Psoas muscle (tissue), 8 donors: Measurements from ENCODE around the gene HPRT1. TPM values are rescaled to one million over a fixed set of nuclear protein-coding genes. Genes with fewer than 3 reads are reported as not detected.

ENCODE experiments used
- ATAC-seq, 4 donors: fragments of 200-7000 bp; cut with Tn5 transposase; one replicate each; pipeline ENCODE4 v1.9.1; 2020; ENCODE audit warnings: moderate library complexity in 3 of 4, mild to moderate bottlenecking in 2 of 4
- DNase-seq, 2 donors: peaks; one replicate each; pipeline ENCODE4 v3.0.0-alpha.2; 2020
- H3K27ac ChIP-seq: fragments of 200-600 bp; one replicate; pipeline ENCODE4 v1.8.0; 2022
- H3K27me3 ChIP-seq, 3 donors: fragments of 200-600 bp in 1 of 3; one replicate each; pipeline versions ENCODE4 v1.6.1 to v1.8.0; 2013 to 2022; ENCODE audit warnings: low read length in 2 of 3, mild to moderate bottlenecking in 2 of 3, moderate library complexity in 1 of 3; ENCODE audit not compliant: insufficient read depth in 3 of 3
- H3K36me3 ChIP-seq, 2 donors: fragments of 200-600 bp in 1 of 2; one replicate each; pipeline versions ENCODE4 v1.6.1 to v1.8.0; 2013 to 2022; ENCODE audit warnings: low read depth in 1 of 2, mild to moderate bottlenecking in 1 of 2, moderate library complexity in 1 of 2; ENCODE audit not compliant: insufficient read depth in 1 of 2
- H3K4me1 ChIP-seq: fragments of 200-600 bp; one replicate; pipeline ENCODE4 v1.8.0; 2022
- H3K4me3 ChIP-seq: fragments of 200-600 bp; one replicate; pipeline ENCODE4 v1.8.0; 2022; ENCODE audit warnings: mild to moderate bottlenecking
- H3K9me3 ChIP-seq: fragments of 200-600 bp; one replicate; pipeline ENCODE4 v1.8.0; 2022
- CTCF ChIP-seq: fragments of 200-600 bp; IDR thresholded peaks from one replicate; pipeline ENCODE4 v1.8.0; 2022; ENCODE audit warnings: antibody characterized with exemption
- whole genome bisulfite sequencing, 3 donors: extraction: QIAGEN DNeasy Blood & Tissue Kit; methylation state at CpG; one replicate each; pipeline versions ENCODE4 v1.1.6 to v1.1.7; 2013; 5-methylcytosine and 5-hydroxymethylcytosine counted together
- intact Hi-C, 2 donors: fragments of 100-400 bp; cut with DNase I; formaldehyde crosslinking; loops; one replicate each; pipeline versions ENCODE4 v1.11.0 to v1.14.2; 2022
- polyA plus RNA-seq, 3 donors: library from polyadenylated mRNA; stranded (reverse); fragments of 200-250 nt; gene quantifications; one replicate each; pipeline ENCODE4 v1.2.3, GENCODE V29; 2013
- total RNA-seq, 4 donors: library from RNA; stranded (reverse); fragmentation: NEBNext Ultra II Directional in 2 of 4; extraction: Animal tissue kit (Norgen Biotek cat#: 25700) in 2 of 4; gene quantifications; one replicate each; pipeline versions ENCODE4 v1.2.1 to v1.2.4, GENCODE V29; 2021 to 2023
- donor health status: healthy with polysubstance abuse.
- donor health status: DM: no; HTN: no; CAD: no; lungs with moderate emphysema.
- donor health status: Bipolar disorder and iron deficiency.
- donor health status: healthy.
- donor health status: DM: yes; HTN: yes; CAD: no.
- donor health status: DM: no; HTN: no; CAD: no.
- donor health status: DM: no; HTN: no; CAD: no.
- donor health status: DM: yes; HTN: yes; CAD: no.

The HPRT1 gene
- total and polyA plus RNA-seq, 7 donors, result 7.9 to 30.0 (median 15.9) TPM

DNA sequence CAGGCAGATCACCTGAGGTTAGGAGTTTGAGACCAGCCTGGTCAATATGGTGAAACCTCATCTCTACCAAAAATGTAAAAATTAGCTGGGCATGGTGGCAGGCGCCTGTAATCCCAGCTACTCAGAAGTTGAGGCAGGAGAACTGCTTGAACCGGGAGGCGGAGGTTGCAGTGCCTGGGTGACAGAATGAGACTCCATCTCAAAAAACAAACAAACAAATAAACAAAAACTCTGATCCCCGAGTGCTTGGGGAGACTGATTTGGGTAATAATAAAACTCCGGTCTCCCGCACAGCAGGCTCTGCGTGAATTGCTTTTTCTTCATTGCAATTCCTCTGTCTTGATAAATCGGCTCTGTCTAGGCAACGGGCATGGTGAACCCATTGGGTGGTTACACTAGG lies 73.4 kb downstream of the HPRT1 start:
- Histone ChIP-seq H3K27ac (no peak overlapping the region), H3K4me1 (no peaks in the 10 kb centered on the region), H3K9me3 (no peaks in the 10 kb centered on the region), H3K4me3 (no peak overlapping the region), H3K36me3 (no peaks in the 10 kb centered on the region), H3K27me3 (peaks cover 0 to 9% (median 2%) of the 10 kb centered on the region in 3 donors)
- WGBS, 3 donors, result 63 to 83% (median 80%) methylated on average over 9 of the region's 9 CpGs
- DNase-seq (no peak), ATAC-seq (no peak)
- intact Hi-C loops, result no loop called here
- TF ChIP-seq CTCF, result no peak

GRCh38 chrX:134533952-134534351 lies 74.0 kb downstream of the HPRT1 start:
- intact Hi-C loops, result no loop called here
- Histone ChIP-seq H3K4me3 (no peak overlapping the region), H3K36me3 (no peaks in the 10 kb centered on the region), H3K4me1 (no peaks in the 10 kb centered on the region), H3K27ac (no peak overlapping the region), H3K27me3 (peaks cover 0 to 9% (median 2%) of the 10 kb centered on the region in 3 donors), H3K9me3 (no peaks in the 10 kb centered on the region)
- DNase-seq, result no peak
- TF ChIP-seq CTCF, result no peak
- 44 to 52% (median 48%) methylated on average over 4 of the region's 4 CpGs for WGBS, 3 donors
- ATAC-seq, result no peak

- intact Hi-C loops, result no loop called here
- TF ChIP-seq CTCF, result no peak
- no peak overlapping the region for H3K4me3 ChIP-seq
- no peak for DNase-seq
- H3K27me3 ChIP-seq, result peaks cover 0 to 2% (median 0%) of the 10 kb centered on the region in 3 donors
- no peak overlapping the region for H3K27ac ChIP-seq
- ATAC-seq, result peak in 3 of 4 donors; percentile 9 to 43 (median 17)
- WGBS, 3 donors, result 50 to 76% (median 69%) methylated on average over 5 of the region's 5 CpGs
- no peaks in the 10 kb centered on the region for H3K4me1 ChIP-seq
- H3K9me3 ChIP-seq, result no peaks in the 10 kb centered on the region
- H3K36me3 ChIP-seq, result no peaks in the 10 kb centered on the region
Measured at GRCh38 chrX:134537179-134537955, 77.4 kb downstream of the HPRT1 start.

DNA sequence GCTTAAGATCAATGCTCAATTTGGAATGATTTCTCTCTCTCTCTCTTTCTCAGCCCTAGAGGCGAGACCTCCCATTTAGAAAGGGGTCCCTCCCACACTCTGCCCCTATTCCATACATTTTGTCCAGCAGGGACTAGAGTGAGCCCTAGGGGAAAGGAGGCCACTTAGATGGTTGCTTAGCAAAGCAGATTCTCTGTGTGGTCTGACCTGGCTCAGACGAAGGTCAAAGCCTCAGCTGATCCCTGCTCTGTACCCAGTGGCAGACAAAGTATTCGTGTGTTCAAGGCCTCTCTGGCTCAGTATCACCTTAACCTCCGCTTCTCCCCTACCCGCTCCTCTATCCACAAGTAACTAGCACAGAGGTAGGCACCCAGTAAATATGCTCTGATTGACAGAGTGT lies 78.4 kb downstream of the HPRT1 start:
- DNase-seq (no peak), ATAC-seq (peak in 3 of 4 donors; percentile 10 to 23 (median 17))
- WGBS, 3 donors, result 72 to 78% (median 78%) methylated on average over 5 of the region's 5 CpGs
- no peak for TF ChIP-seq CTCF
- Histone ChIP-seq H3K36me3 (no peaks in the 10 kb centered on the region), H3K4me1 (no peaks in the 10 kb centered on the region), H3K4me3 (no peak overlapping the region), H3K27ac (no peak overlapping the region), H3K9me3 (no peaks in the 10 kb centered on the region), H3K27me3 (peaks cover 0 to 2% (median 0%) of the 10 kb centered on the region in 3 donors)
- intact Hi-C loops, result no loop called here
